GM21515 (cell line): ENCODE results near the gene CNTNAP1.
A peak's percentile ranks its signal among the peaks of the same experiment; 100 is the strongest.

Experiments
- ATAC-seq: cut with Tn5 transposase; IDR thresholded peaks from one replicate; pipeline ENCODE4 v1.9.1; 2021; ENCODE audit not compliant: unreplicated experiment

Gene CNTNAP1

GRCh38 chr17:42669977-42670788, 12.1 kb upstream of the CNTNAP1 start:
- no peak for ATAC-seq

GRCh38 chr17:42670789-42671657, 11.3 kb upstream of the CNTNAP1 start:
- no peak for ATAC-seq

GRCh38 chr17:42672038-42672437, 10.3 kb upstream of the CNTNAP1 start:
- no peak for ATAC-seq

DNA sequence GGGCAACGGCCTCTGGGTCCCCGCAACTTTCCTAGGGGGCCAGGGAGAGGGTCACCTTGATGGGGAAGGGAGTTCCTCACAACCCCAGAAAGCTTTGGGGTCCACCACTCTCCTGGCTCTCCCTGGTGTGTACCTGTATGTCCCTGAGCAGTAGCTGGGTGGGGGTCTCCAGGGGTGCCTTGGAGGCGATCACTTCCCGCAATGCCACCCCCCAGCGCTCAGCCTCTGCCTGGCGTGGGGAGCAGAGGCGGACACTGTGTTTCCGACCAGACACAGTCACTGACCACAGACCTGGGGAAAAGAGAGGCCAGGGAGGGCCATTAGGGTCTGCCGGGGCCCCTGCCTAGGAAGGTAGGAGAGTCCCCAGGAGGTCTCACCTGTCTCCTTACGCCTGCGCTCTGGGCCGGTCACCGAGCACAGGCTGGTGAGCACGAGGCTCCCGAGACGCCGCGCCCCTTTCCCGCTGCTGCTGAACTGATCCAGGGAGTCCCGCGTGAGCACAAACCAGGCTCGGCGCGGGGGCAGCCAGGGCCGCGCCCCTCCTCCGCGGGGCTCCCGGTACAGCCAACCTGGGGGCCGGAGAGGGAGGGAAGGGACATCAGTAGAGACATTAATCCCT, 9.0 kb upstream of the CNTNAP1 start:
- ATAC-seq: no peak

DNA sequence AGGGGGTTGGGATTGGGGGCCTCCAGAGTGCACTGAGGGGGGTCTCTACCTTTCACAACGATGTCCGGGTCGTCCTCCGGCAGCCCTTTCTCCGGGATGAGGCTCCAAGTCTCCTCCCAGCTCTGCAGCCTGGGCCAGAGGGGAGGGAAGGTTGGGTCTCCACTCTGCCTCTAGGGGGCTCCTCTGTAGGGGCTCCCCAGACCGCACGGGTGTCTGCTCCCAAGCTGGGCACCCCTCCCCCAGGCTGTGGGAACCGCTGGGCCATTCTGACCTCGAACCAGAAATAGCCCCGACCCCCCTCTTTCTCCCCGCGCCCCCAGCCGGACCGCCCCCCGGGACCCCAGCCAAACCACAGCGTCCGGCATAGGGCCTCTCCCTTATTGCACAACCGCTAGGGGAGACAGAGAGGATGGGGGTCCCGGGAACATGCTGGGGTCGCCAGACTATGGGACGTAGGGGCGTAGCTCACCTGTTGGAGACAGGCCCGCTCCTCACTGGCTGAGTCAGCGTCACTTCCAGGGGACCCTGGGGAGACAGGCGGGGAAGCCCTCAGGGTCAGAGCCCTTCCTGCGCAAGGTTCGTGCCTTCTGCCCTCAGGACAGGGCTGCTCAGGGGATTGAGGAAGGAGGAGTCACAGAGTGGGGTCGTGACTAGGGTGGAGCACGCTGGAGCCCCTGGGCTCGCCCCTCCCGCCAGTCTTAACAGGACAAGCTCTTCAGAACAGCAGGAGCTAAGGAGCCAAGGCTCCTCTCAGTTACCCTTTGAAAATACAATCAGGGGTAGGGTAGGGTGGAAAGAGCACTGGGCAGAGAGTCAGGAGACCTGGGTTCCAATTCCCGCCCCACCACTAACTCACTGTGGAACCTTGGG, 8.2 kb upstream of the CNTNAP1 start:
- no peak for ATAC-seq

- no peak for ATAC-seq
These were observed 7.5 kb upstream of the CNTNAP1 start for GRCh38 chr17:42674755-42675347.

DNA sequence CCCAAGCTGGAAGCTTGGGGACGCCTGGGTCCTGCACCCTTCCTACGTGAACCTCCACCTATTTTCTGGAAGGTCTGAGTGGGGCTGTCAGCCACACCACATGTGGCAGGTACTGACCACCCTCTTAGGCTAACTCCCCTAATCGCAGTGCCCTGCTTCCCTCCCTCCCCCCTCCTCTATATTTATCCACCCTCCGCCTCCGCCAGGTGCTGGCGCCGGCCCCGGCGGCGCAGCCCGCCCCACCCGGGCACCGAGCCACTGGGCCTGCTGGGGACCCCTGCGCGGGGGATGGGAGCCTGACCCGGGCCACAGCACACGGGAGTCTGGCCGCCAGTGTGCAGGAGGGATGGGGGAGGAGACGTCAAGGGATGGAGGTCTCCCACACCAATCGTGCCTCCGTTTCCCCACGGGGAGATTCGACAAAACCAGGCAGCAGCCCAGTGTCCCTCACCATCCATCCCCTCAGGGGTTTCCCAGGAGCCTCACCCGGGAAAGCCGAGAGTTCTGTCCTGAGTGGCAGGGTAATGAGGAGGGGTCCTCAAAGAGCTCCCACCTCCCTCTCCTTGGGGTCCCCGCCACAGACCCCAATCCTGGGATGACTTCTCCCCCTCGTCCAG, 6.9 kb upstream of the CNTNAP1 start:
- no peak for ATAC-seq

- no peak for ATAC-seq
These were observed 6.3 kb upstream of the CNTNAP1 start for GRCh38 chr17:42675965-42676423.

GRCh38 chr17:42676424-42677011, 5.8 kb upstream of the CNTNAP1 start, which contains the start of gene PLEKHH3:
Gene PLEKHH3, minus strand, starts transcription at chr17:42676994. Its CDS starts 431 bp downstream, at chr17:42676563.
- no peak for ATAC-seq

GRCh38 chr17:42677012-42677857, 5.1 kb upstream of the CNTNAP1 start:
- peak; percentile 56 for ATAC-seq

- peak; percentile 19 for ATAC-seq
These were observed 4.2 kb upstream of the CNTNAP1 start for GRCh38 chr17:42677921-42678781.

DNA sequence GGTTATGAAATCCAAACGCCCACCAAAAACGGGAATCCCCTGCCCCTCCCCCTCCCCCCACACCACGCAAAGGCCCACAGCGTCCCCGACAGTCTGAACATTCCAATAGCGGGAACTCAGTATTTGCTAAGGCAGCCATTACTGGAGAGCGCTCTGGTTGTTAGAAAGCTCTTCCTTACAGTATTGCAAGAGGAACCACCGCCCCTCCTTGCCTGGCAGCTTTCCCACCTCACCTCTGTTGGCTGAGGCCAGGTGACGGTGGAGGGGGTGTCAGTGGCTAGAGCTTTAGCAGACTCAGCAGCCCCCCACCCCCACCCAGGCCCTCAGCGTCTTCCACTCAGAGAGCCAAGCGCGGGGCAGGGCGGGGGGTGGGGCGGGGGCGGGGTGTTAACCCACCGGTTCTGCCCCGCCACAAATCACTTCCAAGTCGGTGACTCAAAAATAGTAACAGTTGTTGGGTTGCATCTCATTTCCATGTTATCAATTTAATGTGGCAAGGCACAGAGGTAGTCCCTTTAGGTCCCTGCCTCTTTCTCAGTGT, 3.3 kb upstream of the CNTNAP1 start:
- no peak for ATAC-seq

GRCh38 chr17:42679492-42680330, 2.6 kb upstream of the CNTNAP1 start:
- ATAC-seq: no peak

DNA sequence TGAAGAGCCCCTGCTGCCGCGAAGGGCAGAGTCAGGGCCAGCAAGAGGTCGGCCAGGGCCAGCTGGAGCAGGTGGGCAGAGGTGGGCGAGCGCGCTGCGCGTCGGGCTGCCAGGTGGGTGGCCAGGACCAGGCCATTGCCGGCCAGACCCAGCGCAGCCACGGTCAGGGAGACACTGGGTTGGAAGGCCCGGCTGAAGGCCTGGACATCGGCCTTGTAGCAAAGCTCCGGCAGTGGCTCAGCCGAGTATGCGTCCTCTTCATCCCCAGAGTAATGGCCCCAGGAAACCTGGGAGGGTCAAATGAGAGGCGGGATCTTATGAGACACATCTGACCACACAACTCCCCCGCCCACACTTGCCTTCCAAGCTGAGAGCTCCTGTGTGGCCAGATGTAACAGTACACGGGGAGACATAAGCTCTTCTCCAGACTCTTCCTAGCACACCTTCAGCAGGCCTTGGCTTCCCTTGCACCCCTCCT, 2.0 kb upstream of the CNTNAP1 start:
- no peak for ATAC-seq

DNA sequence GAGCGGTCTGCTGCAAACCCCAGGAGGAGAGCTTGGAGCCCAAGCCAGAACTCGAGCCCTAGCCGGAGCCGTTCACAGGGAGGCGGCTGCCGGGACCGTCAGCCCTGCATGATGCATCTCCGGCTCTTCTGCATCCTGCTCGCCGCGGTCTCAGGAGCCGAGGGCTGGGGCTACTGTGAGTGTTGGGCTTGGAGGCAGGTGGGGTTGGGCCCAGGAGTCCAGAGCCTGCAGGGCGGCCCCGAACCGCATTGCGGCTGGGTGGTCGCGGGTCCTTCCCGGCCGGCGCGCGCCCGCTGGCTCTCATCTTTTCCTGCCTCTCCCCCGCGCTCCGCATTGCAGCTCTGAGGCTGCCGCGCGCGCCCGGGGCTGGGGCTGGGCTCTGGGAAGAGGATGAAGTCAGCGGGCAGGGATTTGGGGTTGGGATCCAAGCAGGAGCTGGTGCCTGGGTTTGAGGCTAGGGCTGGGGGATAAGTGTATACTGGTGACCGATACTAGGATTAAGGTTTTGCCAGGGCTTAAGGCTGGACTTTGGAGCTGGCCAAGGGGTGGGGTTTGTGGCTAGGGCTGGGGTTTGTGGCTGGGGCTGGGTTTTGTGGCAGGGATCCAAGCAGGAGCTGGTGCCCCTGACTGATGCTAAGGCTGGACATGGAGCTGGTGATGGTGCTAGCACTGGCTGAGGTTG, 532 bp downstream of the CNTNAP1 start:
- ATAC-seq: no peak
